Measurements from ENCODE around the gene ALDH3B1. TPM values are rescaled to one million over a fixed set of nuclear protein-coding genes. Genes with fewer than 3 reads are reported as not detected.
"Not testable (repeated sequence)": the region's sequence is repeated elsewhere in the genome, so short reads cannot be mapped to it uniquely, and the experiment has no call there.

ALDH3B1 gene
- 42.7 TPM for total RNA-seq
- polyA plus RNA-seq (ENCODE audit: insufficient read depth, low read depth, low replicate concordance), result 20.9 TPM
- long read RNA-seq, donor 1, result 0 reads
- long read RNA-seq, donor 2, result 0 reads
- long read RNA-seq, donor 3, partial matches to known transcripts, result 0 of 1 reads
- long read RNA-seq, donor 3, other reads (novel, unspliced or antisense), result 0 of 1 reads
- long read RNA-seq, donor 4, partial matches to known transcripts, result 0 of 1 reads
- long read RNA-seq, donor 4, other reads (novel, unspliced or antisense), result 0 of 1 reads
- long read RNA-seq, donor 5, result 0 reads
- long read RNA-seq, donor 6, result 0 reads
- long read RNA-seq, donor 7, partial matches to known transcripts, result 4 of 17 reads
- long read RNA-seq, donor 7, other reads (novel, unspliced or antisense), result 6 of 17 reads
- long read RNA-seq, donor 8, partial matches to known transcripts, result 0 of 1 reads
- long read RNA-seq, donor 8, other reads (novel, unspliced or antisense), result 0 of 1 reads
- long read RNA-seq, donor 9, partial matches to known transcripts, result 0 of 1 reads
- long read RNA-seq, donor 9, other reads (novel, unspliced or antisense), result 0 of 1 reads
- long read RNA-seq, donor 10, result 0 reads

- H3K9me3 ChIP-seq (ENCODE audit: control insufficient read depth in 2 of 3, insufficient read depth in 1 of 3, low read length in 3 of 3), result no peaks in the 10 kb centered on the region
- H3K27ac ChIP-seq (ENCODE audit: low read depth in 2 of 2, low read length in 2 of 2), result peak within 1 kb of the TSS; percentile 92 to 95
- peaks cover 0 to 41% (median 18%) of the 10 kb centered on the region in 3 donors for H3K4me1 ChIP-seq (ENCODE audit: control insufficient read depth in 2 of 3, insufficient read depth in 2 of 3, low read depth in 1 of 3, low read length in 3 of 3)
- TF ChIP-seq CTCF (IDR thresholded peaks at IDR 0.05; ENCODE audit: borderline replicate concordance, extremely low read depth, insufficient read depth), result no peak
- H3K27me3 ChIP-seq (ENCODE audit: control insufficient read depth, insufficient read depth, low read length), result no peaks in the 10 kb centered on the region
- peak within 1 kb of the TSS in 1 of 3 donors; percentile 77 for H3K9ac ChIP-seq (ENCODE audit: low read length in 3 of 3)
- peak in 3 of 5 donors; percentile 50 to 98 (median 55) for DNase-seq
- H3K36me3 ChIP-seq (ENCODE audit: control insufficient read depth in 2 of 3, insufficient read depth in 3 of 3, low read length in 3 of 3), result no peaks in the 10 kb centered on the region
- intact Hi-C loops (cut with DNase I), result no loop called here
- FAIRE-seq, result no peak
- peak within 1 kb of the TSS in 2 of 3 donors; percentile 6 to 49 for H3K4me3 ChIP-seq (ENCODE audit: low read length in 3 of 3)
Observed at GRCh38 chr11:68010090-68011041, at the start of gene ALDH3B1. Gene ALDH3B1, plus strand, starts transcription at chr11:68010327. Its CDS starts 4,971 bp downstream, at chr11:68015298.

GRCh38 chr11:67963217-67963616, 46.9 kb upstream of the ALDH3B1 start:
- H3K4me3 ChIP-seq (ENCODE audit: low read length in 3 of 3); H3K36me3 ChIP-seq (ENCODE audit: control insufficient read depth in 2 of 3, insufficient read depth in 3 of 3, low read length in 3 of 3); DNase-seq; H3K4me1 ChIP-seq (ENCODE audit: control insufficient read depth in 2 of 3, insufficient read depth in 2 of 3, low read depth in 1 of 3, low read length in 3 of 3); H3K27ac ChIP-seq (ENCODE audit: low read depth in 2 of 2, low read length in 2 of 2); FAIRE-seq; H3K9me3 ChIP-seq (ENCODE audit: control insufficient read depth in 2 of 3, insufficient read depth in 1 of 3, low read length in 3 of 3); H3K27me3 ChIP-seq (ENCODE audit: control insufficient read depth, insufficient read depth, low read length); intact Hi-C loops (cut with DNase I); H3K9ac ChIP-seq (ENCODE audit: low read length in 3 of 3): not testable (repeated sequence)

GRCh38 chr11:67963879-67964278, 46.2 kb upstream of the ALDH3B1 start:
- H3K4me1 ChIP-seq (ENCODE audit: control insufficient read depth in 2 of 3, insufficient read depth in 2 of 3, low read depth in 1 of 3, low read length in 3 of 3); H3K4me3 ChIP-seq (ENCODE audit: low read length in 3 of 3); FAIRE-seq; H3K9ac ChIP-seq (ENCODE audit: low read length in 3 of 3); H3K9me3 ChIP-seq (ENCODE audit: control insufficient read depth in 2 of 3, insufficient read depth in 1 of 3, low read length in 3 of 3); H3K27me3 ChIP-seq (ENCODE audit: control insufficient read depth, insufficient read depth, low read length); intact Hi-C loops (cut with DNase I); H3K27ac ChIP-seq (ENCODE audit: low read depth in 2 of 2, low read length in 2 of 2); H3K36me3 ChIP-seq (ENCODE audit: control insufficient read depth in 2 of 3, insufficient read depth in 3 of 3, low read length in 3 of 3); DNase-seq: not testable (repeated sequence)

GRCh38 chr11:67964746-67965145, 45.4 kb upstream of the ALDH3B1 start:
- H3K27ac ChIP-seq (ENCODE audit: low read depth in 2 of 2, low read length in 2 of 2); H3K4me1 ChIP-seq (ENCODE audit: control insufficient read depth in 2 of 3, insufficient read depth in 2 of 3, low read depth in 1 of 3, low read length in 3 of 3); H3K36me3 ChIP-seq (ENCODE audit: control insufficient read depth in 2 of 3, insufficient read depth in 3 of 3, low read length in 3 of 3); FAIRE-seq; intact Hi-C loops (cut with DNase I); DNase-seq; H3K9ac ChIP-seq (ENCODE audit: low read length in 3 of 3); H3K27me3 ChIP-seq (ENCODE audit: control insufficient read depth, insufficient read depth, low read length); H3K4me3 ChIP-seq (ENCODE audit: low read length in 3 of 3); H3K9me3 ChIP-seq (ENCODE audit: control insufficient read depth in 2 of 3, insufficient read depth in 1 of 3, low read length in 3 of 3): not testable (repeated sequence)

GRCh38 chr11:67965830-67966348, 44.2 kb upstream of the ALDH3B1 start:
- H3K4me3 ChIP-seq (ENCODE audit: low read length in 3 of 3); H3K36me3 ChIP-seq (ENCODE audit: control insufficient read depth in 2 of 3, insufficient read depth in 3 of 3, low read length in 3 of 3); FAIRE-seq; DNase-seq; H3K4me1 ChIP-seq (ENCODE audit: control insufficient read depth in 2 of 3, insufficient read depth in 2 of 3, low read depth in 1 of 3, low read length in 3 of 3); intact Hi-C loops (cut with DNase I); H3K27me3 ChIP-seq (ENCODE audit: control insufficient read depth, insufficient read depth, low read length); H3K9ac ChIP-seq (ENCODE audit: low read length in 3 of 3); H3K9me3 ChIP-seq (ENCODE audit: control insufficient read depth in 2 of 3, insufficient read depth in 1 of 3, low read length in 3 of 3); H3K27ac ChIP-seq (ENCODE audit: low read depth in 2 of 2, low read length in 2 of 2): not testable (repeated sequence)

GRCh38 chr11:67974746-67975145, 35.4 kb upstream of the ALDH3B1 start:
- intact Hi-C loops (cut with DNase I); FAIRE-seq; H3K27ac ChIP-seq (ENCODE audit: low read depth in 2 of 2, low read length in 2 of 2); H3K27me3 ChIP-seq (ENCODE audit: control insufficient read depth, insufficient read depth, low read length); H3K36me3 ChIP-seq (ENCODE audit: control insufficient read depth in 2 of 3, insufficient read depth in 3 of 3, low read length in 3 of 3); H3K4me3 ChIP-seq (ENCODE audit: low read length in 3 of 3); H3K9ac ChIP-seq (ENCODE audit: low read length in 3 of 3); H3K4me1 ChIP-seq (ENCODE audit: control insufficient read depth in 2 of 3, insufficient read depth in 2 of 3, low read depth in 1 of 3, low read length in 3 of 3); H3K9me3 ChIP-seq (ENCODE audit: control insufficient read depth in 2 of 3, insufficient read depth in 1 of 3, low read length in 3 of 3); DNase-seq: not testable (repeated sequence)
